Activated CD4-positive, CD25-positive, alpha-beta regulatory T cell treated with anti-CD3 and anti-CD28 coated beads, Interleukin-2, amount 50 U/mL, for 72 hours (primary cell): ENCODE measurements around the gene GBA2.

Experiments used
- DNase-seq: peaks from one replicate; pipeline ENCODE4 v3.0.0; 2021

GBA2 gene

GRCh38 chr9:35734096-35734495, 14.9 kb downstream of the GBA2 start:
- no peak for DNase-seq

- DNase-seq = no peak
Observed at GRCh38 chr9:35732800-35733541, 16.1 kb downstream of the GBA2 start.

GRCh38 chr9:35732185-35732799, 16.7 kb downstream of the GBA2 start, which contains the start of the genes CREB3 and TLN1:
CREB3 (plus strand) TSS chr9:35732666; CDS start chr9:35732773, 107 bp downstream.
TLN1 (minus strand) TSS chr9:35732195; CDS start chr9:35725694, 6,501 bp downstream.
- peak; percentile 93 for DNase-seq

GRCh38 chr9:35731415-35732184, 17.4 kb downstream of the GBA2 start:
- DNase-seq = no peak

- no peak for DNase-seq
Observed at GRCh38 chr9:35730486-35730854, 18.6 kb downstream of the GBA2 start.

- no peak for DNase-seq
Observed at GRCh38 chr9:35729700-35730485, 19.1 kb downstream of the GBA2 start.

- no peak for DNase-seq
Observed at GRCh38 chr9:35729101-35729500, 19.9 kb downstream of the GBA2 start.

- DNase-seq = peak; percentile 68
Observed at GRCh38 chr9:35728041-35728971, 20.7 kb downstream of the GBA2 start.

- no peak for DNase-seq
Observed at GRCh38 chr9:35727676-35728040, 21.4 kb downstream of the GBA2 start.

GRCh38 chr9:35726931-35727330, 22.1 kb downstream of the GBA2 start:
- DNase-seq = no peak

GRCh38 chr9:35725362-35725761, 23.7 kb downstream of the GBA2 start:
- no peak for DNase-seq

- no peak for DNase-seq
Observed at GRCh38 chr9:35723908-35724307, 25.1 kb downstream of the GBA2 start.

GRCh38 chr9:35723426-35723825, 25.6 kb downstream of the GBA2 start:
- DNase-seq = no peak

GRCh38 chr9:35719546-35719945, 29.5 kb downstream of the GBA2 start:
- DNase-seq = no peak

GRCh38 chr9:35718721-35719511, 30.1 kb downstream of the GBA2 start:
- DNase-seq = no peak

- no peak for DNase-seq
Observed at GRCh38 chr9:35717132-35717870, 31.7 kb downstream of the GBA2 start.

- DNase-seq = no peak
Observed at GRCh38 chr9:35716230-35716629, 32.8 kb downstream of the GBA2 start.

- no peak for DNase-seq
Observed at GRCh38 chr9:35714579-35715252, 34.3 kb downstream of the GBA2 start.

- DNase-seq = no peak
Observed at GRCh38 chr9:35714123-35714522, 34.9 kb downstream of the GBA2 start.

GRCh38 chr9:35713578-35713977, 35.5 kb downstream of the GBA2 start:
- no peak for DNase-seq
